Astrocyte (in vitro differentiated cells and primary cell): ENCODE results near the gene PSD. TPM values are rescaled to one million over a fixed set of nuclear protein-coding genes. Genes with fewer than 3 reads are reported as not detected.

ENCODE experiments used
- DNase-seq: peaks from one replicate; pipeline ENCODE4 v3.0.0-alpha.2; 2010; ENCODE audit warnings: low read depth
- FAIRE-seq: peaks from 2 replicates; lab custom pipeline; 2011; peaks lifted over from hg19 to GRCh38; lab: Jason Lieb, UNC
- H2AFZ ChIP-seq: 2 replicates; pipeline ENCODE4 v1.6.0; 2012; ENCODE audit warnings: low read depth, low read length, inconsistent platforms
- H3K27ac ChIP-seq: 2 replicates; pipeline ENCODE4 v1.5.1; 2011; ENCODE audit warnings: low read depth, low read length, inconsistent platforms
- H3K27me3 ChIP-seq: 2 replicates; pipeline ENCODE4 v1.6.0; 2011; ENCODE audit warnings: low read length, inconsistent platforms; ENCODE audit not compliant: insufficient read depth
- H3K36me3 ChIP-seq: 2 replicates; pipeline ENCODE4 v1.5.1; 2011; ENCODE audit warnings: low read length, inconsistent platforms; ENCODE audit not compliant: insufficient read depth
- H3K4me1 ChIP-seq: 2 replicates; pipeline ENCODE4 v1.5.1; 2011; ENCODE audit warnings: low read length, inconsistent platforms; ENCODE audit not compliant: insufficient read depth
- H3K4me2 ChIP-seq: 2 replicates; pipeline ENCODE4 v1.6.0; 2012; ENCODE audit warnings: low read length, inconsistent platforms
- H3K4me3 ChIP-seq: 2 replicates; pipeline ENCODE4 v1.5.1; 2011; ENCODE audit warnings: low read depth, mild to moderate bottlenecking, low read length, inconsistent platforms; ENCODE audit not compliant: insufficient read depth
- H3K79me2 ChIP-seq: 2 replicates; pipeline ENCODE4 v1.6.0; 2012; ENCODE audit warnings: mild to moderate bottlenecking, low read length, inconsistent platforms; ENCODE audit not compliant: insufficient read depth
- H3K9ac ChIP-seq: 2 replicates; pipeline ENCODE4 v1.6.0; 2012; ENCODE audit warnings: mild to moderate bottlenecking, low read length, inconsistent platforms
- H3K9me3 ChIP-seq: 2 replicates; pipeline ENCODE4 v1.5.1; 2012; ENCODE audit warnings: low read depth, mild to moderate bottlenecking, low read length, inconsistent platforms; ENCODE audit not compliant: insufficient read depth
- H4K20me1 ChIP-seq: 2 replicates; pipeline ENCODE4 v1.6.0; 2012; ENCODE audit warnings: low read length, inconsistent platforms; ENCODE audit not compliant: insufficient read depth
- H3K27ac Mint-ChIP-seq: one replicate; pipeline ENCODE4 v1.8.0; 2021; ENCODE audit warnings: mild to moderate bottlenecking, mixed read lengths; ENCODE audit not compliant: unreplicated experiment
- H3K27me3 Mint-ChIP-seq: one replicate; pipeline ENCODE4 v1.8.0; 2021; ENCODE audit warnings: low read depth, mixed read lengths; ENCODE audit not compliant: unreplicated experiment
- H3K36me3 Mint-ChIP-seq: one replicate; pipeline ENCODE4 v1.8.0; 2021; ENCODE audit warnings: low read depth, mixed read lengths; ENCODE audit not compliant: unreplicated experiment
- H3K4me1 Mint-ChIP-seq: one replicate; pipeline ENCODE4 v1.8.0; 2021; ENCODE audit warnings: low read depth, mixed read lengths; ENCODE audit not compliant: unreplicated experiment
- H3K4me3 Mint-ChIP-seq: one replicate; pipeline ENCODE4 v1.8.0; 2021; ENCODE audit warnings: mild to moderate bottlenecking, moderate library complexity, mixed read lengths; ENCODE audit not compliant: unreplicated experiment
- H3K9me3 Mint-ChIP-seq: one replicate; pipeline ENCODE4 v1.8.0; 2021; ENCODE audit warnings: mild to moderate bottlenecking, mixed read lengths; ENCODE audit not compliant: unreplicated experiment
- CTCF ChIP-seq: IDR thresholded peaks from 2 replicates; pipeline ENCODE4 v1.5.1; 2011; ENCODE audit warnings: low read depth, mild to moderate bottlenecking, inconsistent platforms, low read length, moderate library complexity; ENCODE audit not compliant: insufficient read depth
- EZH2 ChIP-seq: IDR thresholded peaks from 2 replicates; pipeline ENCODE4 v1.6.1; 2012; ENCODE audit warnings: mild to moderate bottlenecking, low read length, inconsistent platforms; ENCODE audit not compliant: insufficient read depth
- total RNA-seq: library from RNA; stranded (reverse); gene quantifications from 2 replicates; pipeline ENCODE4 v1.2.1, GENCODE V29; 2021

PSD gene
- total RNA-seq, 1 donor from 2014 or later = 8.8 TPM

- Histone ChIP-seq H3K9ac (peak overlapping the region; percentile 94), H3K27me3 (peaks cover 10% of the 10 kb centered on the region), H3K36me3 (no peaks in the 10 kb centered on the region), H3K79me2 (peaks cover 13% of the 10 kb centered on the region), H3K27ac (peak overlapping the region; percentile 89), H3K9me3 (no peaks in the 10 kb centered on the region), H2AFZ (peak overlapping the region; percentile 75), H3K4me1 (peaks cover 21% of the 10 kb centered on the region), H4K20me1 (no peaks in the 10 kb centered on the region), H3K4me3 (peak overlapping the region; percentile 74), H3K4me2 (peak overlapping the region; percentile 100)
- TF ChIP-seq EZH2 (no peak), CTCF (peak; percentile 67)
- H3K9me3 Mint-ChIP-seq = no peaks in the 10 kb centered on the region
- no peak for FAIRE-seq
- peak overlapping the region; percentile 90 for H3K27ac Mint-ChIP-seq
- H3K36me3 Mint-ChIP-seq = peaks cover 4% of the 10 kb centered on the region
- H3K4me3 Mint-ChIP-seq = peak overlapping the region; percentile 85
- H3K4me1 Mint-ChIP-seq = peaks cover 14% of the 10 kb centered on the region
- H3K27me3 Mint-ChIP-seq = peaks cover 2% of the 10 kb centered on the region
- DNase-seq = peak; percentile 80
Observed at GRCh38 chr10:102394079-102394800, 24.3 kb downstream of the PSD start.

GRCh38 chr10:102393411-102394078, 25.0 kb downstream of the PSD start:
- peaks cover 14% of the 10 kb centered on the region for H3K4me1 Mint-ChIP-seq
- H3K4me2 ChIP-seq = peak overlapping the region; percentile 100
- peaks cover 13% of the 10 kb centered on the region for H3K79me2 ChIP-seq
- H3K27me3 ChIP-seq = peaks cover 10% of the 10 kb centered on the region
- no peaks in the 10 kb centered on the region for H3K9me3 Mint-ChIP-seq
- H3K27me3 Mint-ChIP-seq = peaks cover 2% of the 10 kb centered on the region
- TF ChIP-seq CTCF = no peak
- TF ChIP-seq EZH2 = no peak
- H3K9ac ChIP-seq = peak overlapping the region; percentile 94
- peak overlapping the region; percentile 85 for H3K4me3 Mint-ChIP-seq
- no peaks in the 10 kb centered on the region for H3K9me3 ChIP-seq
- no peak for FAIRE-seq
- H3K36me3 ChIP-seq = no peaks in the 10 kb centered on the region
- peaks cover 4% of the 10 kb centered on the region for H3K36me3 Mint-ChIP-seq
- H4K20me1 ChIP-seq = no peaks in the 10 kb centered on the region
- no peak for DNase-seq
- peak overlapping the region; percentile 89 for H3K27ac ChIP-seq
- peak overlapping the region; percentile 74 for H3K4me3 ChIP-seq
- peaks cover 19% of the 10 kb centered on the region for H3K4me1 ChIP-seq
- H3K27ac Mint-ChIP-seq = peak overlapping the region; percentile 81
- peak overlapping the region; percentile 29 for H2AFZ ChIP-seq

GRCh38 chr10:102392306-102392705, 26.3 kb downstream of the PSD start:
- no peaks in the 10 kb centered on the region for H4K20me1 ChIP-seq
- no peak for DNase-seq
- no peak overlapping the region for H3K27ac ChIP-seq
- H3K4me2 ChIP-seq = no peak overlapping the region
- peaks cover 19% of the 10 kb centered on the region for H3K4me1 ChIP-seq
- peaks cover 13% of the 10 kb centered on the region for H3K79me2 ChIP-seq
- no peak for FAIRE-seq
- Mint-ChIP-seq H3K9me3 (no peaks in the 10 kb centered on the region), H3K27me3 (peaks cover 2% of the 10 kb centered on the region), H3K36me3 (no peaks in the 10 kb centered on the region), H3K4me3 (peak overlapping the region; percentile 66), H3K4me1 (peaks cover 11% of the 10 kb centered on the region), H3K27ac (no peak overlapping the region)
- no peaks in the 10 kb centered on the region for H3K36me3 ChIP-seq
- no peak for TF ChIP-seq EZH2
- TF ChIP-seq CTCF = no peak
- H3K9ac ChIP-seq = no peak overlapping the region
- H3K9me3 ChIP-seq = no peaks in the 10 kb centered on the region
- H2AFZ ChIP-seq = no peak overlapping the region
- H3K4me3 ChIP-seq = no peak overlapping the region
- H3K27me3 ChIP-seq = peaks cover 10% of the 10 kb centered on the region
